Activated T-helper 1 cell treated with Interleukin-2 at 50 U/mL for 16 hours (primary cell): ENCODE results near the gene ARID1B.

ENCODE experiments used
- DNase-seq: peaks from one replicate; pipeline ENCODE4 v3.0.0-alpha.2; 2020; ENCODE audit warnings: low read depth

Gene ARID1B

DNA sequence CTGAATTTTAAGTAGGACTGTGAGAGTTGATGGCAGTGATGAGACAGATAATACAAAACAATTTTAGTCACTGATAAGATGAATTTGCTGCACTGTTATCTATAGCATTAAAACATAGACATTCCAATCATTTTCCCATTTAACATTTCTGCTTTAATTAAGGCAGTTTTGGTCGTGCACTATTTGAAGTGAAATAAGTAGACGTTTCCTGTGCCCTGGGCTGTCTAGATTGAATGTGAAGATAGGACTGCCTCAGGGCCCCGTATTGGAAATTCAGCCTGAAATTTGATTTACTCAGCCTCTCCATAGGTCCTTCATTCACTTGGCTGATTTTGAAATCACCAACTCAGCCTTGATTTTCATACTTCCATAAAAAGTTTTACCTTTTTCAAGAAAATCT is 48.3 kb downstream of the ARID1B start:
- DNase-seq, result no peak

DNA sequence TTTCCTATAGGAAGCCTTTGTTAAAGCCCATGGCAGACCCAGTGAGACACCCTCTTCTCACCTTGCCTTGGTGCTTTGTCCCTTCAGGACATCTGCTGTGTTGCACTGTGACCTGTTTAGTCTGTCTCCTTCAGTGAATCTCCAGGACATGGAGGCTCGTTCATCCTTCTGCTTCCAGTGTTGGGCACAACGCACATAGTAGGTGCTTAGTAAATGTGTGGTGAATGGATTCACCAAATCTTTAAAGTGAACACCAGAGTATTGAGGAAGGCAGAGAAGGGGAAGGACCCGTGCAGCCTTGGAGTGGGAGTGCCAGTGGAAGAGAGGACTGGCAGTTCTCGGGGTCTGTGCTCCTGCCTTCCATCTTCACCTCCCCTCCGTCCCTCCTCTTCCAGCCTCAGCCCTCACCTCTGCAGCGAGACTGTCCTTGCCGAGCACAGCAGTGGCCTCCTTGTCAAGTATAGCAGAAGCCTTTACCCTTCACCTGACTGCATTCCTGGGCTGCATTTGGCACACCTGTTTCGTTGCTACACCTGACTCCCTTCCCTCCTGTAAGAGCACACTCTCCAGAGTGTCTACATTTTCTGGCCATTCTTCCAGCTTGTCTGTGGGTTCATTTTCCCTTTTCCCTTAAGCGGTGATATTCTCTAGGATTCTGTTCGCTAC is 49.2 kb downstream of the ARID1B start:
- no peak for DNase-seq

DNA sequence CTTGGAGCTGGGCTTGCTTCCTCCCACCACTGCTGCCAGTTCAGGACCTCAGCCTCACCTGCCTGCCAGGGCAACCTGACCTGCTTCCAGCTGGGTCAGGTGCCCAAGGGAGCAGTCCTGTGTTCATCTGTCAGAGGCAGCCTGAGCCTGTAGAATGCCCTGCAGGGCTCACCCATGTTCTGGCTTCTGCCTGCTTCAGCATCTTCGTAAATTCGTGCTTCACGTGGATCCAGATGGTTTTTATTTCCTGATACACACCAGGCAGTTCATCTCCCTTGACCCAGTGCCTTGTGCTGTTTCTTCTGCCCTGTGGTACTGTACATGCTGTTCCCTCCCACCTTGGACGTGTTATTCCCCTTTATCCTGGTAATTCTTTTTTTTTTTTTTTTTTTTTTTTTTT is 50.2 kb downstream of the ARID1B start:
- DNase-seq, result no peak

DNA sequence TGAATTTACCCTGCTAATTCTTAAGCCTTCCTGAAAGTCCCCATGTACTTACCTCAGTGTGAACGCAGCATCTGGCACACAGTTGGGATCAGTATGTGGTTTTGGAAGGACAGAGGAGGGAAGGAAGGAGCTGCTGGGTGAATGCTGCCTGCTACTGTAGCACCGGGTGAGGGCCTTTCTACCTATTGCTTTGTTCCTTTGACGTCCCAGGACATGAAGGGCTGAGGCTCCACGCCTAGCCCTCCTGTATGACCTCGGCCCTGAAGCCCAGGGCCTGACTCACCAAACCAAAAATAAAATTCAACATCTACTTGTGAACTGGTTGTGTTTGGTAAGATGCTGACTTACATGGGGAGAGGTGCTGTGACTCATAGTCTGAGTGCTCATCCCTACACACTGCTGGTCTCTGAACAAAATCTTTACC is 51.1 kb downstream of the ARID1B start:
- DNase-seq, result no peak

DNA sequence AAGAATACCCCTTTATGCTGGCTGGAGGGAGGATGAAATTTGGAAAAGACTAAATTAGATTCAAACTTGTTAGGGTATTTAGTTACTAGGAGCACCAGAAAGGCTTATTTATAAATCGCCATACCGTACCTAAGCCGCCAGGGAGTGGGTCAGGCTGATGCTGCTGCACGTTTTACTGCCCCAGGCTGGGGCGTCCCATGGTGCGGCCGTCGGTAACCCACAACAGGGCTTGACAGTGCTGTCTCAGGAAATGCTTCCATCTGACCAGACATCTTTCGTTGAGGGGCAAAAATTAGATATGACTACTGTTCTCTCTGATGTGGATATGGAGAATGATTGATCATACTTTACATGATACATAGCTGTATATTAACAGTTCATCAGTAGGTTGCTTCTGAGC is 52.9 kb downstream of the ARID1B start:
- no peak for DNase-seq

DNA sequence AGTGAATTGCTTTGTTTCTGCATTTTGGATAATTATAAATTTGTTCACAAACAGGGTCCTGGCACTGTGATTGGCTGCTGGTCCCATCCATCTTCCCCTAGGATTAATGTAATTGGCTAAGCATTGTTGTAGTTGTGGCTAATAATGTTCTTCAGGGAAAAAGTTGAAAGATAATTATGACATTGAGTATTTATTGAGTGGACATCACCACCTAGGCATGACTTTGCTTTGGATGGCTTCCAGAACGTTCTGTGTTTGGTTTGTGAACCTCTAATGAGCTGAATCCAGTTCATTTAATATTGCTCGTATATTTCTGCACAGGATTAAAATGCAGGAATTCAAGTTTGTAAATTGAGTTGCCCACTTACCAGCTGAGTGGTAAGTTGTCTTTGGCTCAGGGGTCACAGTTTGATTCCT is 55.1 kb downstream of the ARID1B start:
- DNase-seq, result no peak

DNA sequence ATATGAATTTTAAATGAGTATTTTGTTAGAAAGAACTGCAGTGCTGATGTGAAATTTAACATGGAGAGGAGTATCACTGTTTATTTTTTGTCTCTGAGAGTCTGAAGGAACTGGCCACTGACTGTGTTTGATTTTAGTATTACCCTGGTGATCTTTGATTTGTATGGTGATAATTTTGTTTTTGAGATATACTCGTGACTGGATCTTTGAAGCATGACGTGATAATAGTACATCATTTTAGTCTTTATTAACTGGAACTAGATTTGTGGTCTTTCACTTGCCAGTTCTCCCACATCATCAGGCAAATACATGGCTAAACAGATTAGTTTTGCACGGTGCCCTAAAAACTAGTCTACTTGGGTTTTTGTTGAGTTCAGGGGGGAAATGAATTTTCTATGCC is 55.5 kb downstream of the ARID1B start:
- DNase-seq, result no peak

DNA sequence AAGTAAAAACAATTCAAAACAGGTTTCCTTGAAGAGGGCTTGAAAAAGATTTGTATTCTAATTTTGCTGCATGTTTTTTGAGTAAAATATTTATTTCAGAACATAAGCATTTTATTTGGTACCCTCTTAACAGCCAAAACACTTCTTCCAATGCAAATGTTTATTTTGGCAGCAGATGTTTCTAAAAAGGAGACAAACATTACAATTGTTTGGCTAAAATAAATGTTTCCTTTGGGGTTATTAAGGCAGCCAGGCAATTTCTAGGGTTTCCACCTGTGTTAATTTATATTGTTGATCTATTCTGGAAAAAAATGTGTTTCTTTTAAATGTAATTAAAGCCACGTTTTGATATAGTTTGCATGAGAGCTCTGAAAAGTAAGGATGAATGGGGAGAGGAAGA is 56.6 kb downstream of the ARID1B start:
- DNase-seq, result no peak

DNA sequence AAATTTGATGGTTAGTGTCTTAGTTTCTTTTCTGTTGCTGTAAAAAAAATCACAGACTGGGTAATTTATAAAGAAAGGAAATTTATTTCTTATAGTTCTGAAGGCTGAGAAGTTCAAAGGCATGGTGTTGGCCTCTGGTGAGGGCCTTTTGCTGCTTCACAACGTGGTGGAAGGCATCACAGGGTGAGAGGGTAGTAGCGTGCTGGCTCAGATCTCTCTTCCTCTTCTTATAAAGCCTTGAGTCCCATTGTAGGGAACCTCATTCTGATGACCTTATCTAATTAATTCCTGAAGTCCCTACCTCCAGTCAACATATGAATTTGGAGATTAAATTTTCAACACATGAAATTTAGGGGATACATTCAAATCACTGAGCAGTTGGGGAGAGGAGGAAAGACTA is 62.0 kb downstream of the ARID1B start:
- no peak for DNase-seq

DNA sequence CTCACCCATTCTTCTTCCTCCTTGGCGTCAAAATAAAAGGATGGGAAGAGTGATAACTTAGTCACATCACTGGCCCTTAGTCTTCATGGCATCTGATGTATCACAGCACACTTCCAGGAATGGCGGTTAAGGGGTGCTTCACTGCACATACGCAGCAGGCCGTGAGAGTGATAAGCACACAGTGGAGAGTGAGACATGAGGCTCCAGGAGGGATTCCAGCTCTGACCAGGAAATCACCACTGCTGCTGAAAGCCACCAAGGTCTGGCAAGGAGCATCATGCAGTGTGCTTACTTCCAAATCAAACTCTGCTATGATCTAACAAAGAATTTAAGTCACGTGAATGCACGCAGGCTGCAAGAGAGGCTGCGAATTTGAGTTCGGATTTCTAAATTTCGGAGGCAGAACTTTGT is 62.4 kb downstream of the ARID1B start:
- DNase-seq, result no peak

DNA sequence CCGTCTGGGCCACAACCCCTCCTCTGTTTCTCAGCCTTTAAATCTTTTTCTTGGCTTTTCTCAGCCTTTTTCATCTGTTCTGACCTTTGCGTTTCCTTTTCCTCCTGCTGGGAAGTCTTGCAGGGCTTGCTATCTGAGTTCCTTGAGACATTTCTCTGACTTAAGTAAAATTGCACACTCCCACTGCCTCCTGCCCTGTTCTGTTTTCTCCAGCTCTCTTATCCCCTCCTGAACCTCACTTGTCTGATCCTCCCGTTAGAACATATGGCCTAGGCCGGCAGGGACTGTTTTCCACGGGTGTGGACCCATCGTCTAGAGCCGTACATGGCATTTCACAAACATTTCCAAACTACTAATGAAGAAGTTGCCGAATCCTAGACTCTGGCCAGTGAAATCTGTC is 63.0 kb downstream of the ARID1B start:
- DNase-seq, result no peak

DNA sequence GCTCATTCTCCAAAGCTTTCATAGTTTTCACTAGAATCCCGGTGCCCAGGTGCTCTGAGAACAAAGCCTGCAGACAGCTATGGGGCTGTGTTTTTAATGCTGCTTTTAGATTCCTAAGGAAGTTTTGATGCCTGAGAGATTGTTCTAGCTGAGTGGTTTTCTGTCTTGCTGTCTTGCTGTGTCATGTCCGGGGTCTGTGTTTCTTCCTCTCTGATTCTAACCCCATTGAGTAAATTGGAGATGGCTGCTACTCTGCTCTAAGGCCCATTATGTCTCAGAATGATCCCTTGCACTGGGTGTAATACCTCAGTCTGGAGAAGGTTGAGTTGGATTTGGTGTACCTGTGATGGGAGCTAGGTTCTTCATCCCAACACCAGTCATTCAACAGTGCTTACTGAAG is 63.4 kb downstream of the ARID1B start:
- no peak for DNase-seq

DNA sequence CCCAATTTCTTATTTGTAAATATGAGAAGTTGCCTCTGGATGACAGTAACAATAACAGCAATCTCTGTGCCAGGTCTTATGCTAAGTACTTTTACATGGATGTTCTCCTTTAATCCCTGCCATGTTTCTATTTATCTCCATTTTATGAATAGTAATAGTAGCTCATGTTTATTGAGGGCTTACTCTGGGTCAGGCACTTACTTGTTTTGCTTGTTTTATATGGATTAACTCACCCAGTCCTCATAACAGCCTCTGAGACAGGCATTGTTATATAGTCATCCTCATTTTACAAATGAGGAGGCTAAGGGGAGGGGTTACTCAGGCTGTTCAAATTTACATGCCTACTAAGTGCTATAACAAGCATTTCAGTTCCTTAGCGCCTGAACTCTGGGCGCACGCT is 64.3 kb downstream of the ARID1B start:
- no peak for DNase-seq

DNA sequence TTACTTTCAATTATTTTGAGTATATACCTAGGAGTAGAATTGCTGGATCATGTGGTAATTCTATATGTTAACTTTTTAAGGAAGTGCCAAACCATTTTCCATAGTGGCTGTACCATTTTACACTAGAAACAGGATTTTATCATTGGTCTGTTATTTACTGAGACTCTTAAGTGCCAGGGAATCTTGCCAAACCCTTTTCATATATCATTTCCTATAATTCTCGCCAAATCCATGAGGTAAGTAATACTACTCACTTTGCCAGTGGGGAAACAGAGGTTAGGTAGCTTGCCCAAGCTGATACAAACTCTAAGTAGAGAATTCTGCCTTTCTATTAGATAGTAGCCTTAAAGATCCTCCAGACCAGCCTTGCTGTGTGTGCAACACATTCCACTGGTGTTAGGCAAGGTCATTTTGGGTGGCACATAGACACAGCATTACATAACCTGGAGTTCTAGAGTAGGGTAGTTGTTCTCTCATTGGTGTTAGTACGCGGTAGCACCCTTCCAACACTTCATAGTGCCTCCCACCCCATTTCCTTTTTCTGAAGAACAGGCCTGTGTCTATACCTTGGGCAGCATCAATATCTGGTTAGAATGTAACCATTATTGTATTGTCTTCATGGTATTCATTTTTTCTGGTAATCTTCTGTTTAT is 65.5 kb downstream of the ARID1B start:
- DNase-seq, result no peak

DNA sequence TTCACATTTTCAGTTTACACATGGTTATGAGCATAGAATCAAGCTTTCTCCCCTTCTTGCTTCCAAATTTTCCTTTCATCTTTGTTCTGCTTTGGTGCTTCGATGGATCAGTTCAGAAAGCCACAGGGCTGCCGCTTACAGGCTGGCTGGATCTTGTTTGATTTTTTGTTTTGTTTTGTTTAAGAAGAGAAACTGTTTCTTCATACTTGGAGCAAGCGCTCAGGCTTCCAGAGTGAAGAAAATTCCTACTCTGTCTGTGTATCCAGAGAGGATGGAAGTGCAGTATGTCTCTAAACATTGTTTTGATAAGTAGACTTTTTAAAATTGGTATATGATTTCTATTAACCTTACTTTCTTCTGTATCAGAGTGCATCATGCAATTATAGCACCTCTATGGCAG is 66.9 kb downstream of the ARID1B start:
- DNase-seq, result no peak

DNA sequence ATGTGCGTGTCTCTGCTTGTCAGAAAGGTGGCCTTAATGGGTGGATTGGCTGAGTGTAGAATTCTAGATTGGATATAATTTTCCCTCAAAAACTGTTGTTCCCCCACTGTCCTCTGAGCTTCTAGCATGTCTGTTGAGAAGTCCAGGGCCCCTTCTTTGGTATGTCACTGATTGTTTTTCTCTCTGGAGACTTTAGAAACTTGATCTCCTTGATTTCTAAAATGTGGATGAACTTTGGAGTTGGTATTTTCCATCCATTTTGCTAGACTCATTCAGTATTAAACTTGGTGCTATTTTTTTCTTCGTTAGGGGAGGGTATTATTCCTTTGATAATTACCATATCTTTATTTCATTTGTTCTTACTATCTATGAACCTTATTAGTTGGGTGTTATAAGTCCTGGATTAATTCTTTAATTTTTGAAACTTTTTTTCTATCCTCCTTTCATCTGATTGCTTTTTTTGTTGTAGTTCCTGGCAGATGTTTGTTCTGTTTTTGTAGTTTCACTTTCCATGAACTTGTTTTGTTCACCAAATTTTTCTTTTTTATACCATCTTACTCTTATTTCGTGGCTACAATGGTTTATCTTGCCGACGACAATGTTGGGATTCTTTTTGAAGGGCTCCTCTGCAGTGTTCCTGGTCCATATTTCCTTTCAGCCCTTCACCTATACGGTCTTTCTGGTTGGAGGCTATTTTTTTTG is 68.4 kb downstream of the ARID1B start:
- no peak for DNase-seq

DNA sequence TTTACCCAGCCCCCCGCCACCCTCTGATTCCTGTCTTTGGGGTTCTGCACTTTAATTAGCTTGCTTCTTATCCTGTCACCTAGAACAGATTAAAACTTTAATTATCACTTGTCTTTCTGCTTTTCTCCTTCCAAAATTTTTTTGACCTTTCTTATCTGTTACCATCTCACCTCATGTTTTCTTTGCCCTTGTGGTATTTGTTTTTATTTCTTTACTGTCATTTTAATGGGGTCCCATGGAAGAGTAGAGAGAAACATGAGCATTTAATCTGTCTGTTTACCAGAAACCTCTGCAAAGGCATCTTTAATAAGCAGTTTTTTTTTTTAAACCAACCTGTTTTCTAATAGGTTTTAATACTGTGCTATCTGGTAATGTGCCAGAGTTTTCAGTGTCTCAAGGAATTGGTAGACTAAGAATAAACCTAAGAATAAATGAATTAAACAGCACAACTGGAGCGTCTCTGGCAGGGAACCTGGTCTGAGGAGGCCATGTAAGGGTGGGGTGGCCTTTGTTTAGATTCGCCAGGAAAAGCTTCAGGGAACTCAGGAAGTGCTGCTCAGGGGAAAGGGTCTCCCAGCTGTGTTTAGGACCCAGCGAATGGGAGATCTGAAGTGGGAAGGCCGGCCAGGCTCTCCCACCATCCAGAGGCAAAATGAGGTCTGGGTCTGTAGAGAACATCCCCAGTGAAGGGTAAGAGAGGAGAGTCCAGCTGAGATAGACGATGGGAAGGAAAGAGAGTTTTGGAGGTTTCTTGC is 69.8 kb downstream of the ARID1B start:
- no peak for DNase-seq

DNA sequence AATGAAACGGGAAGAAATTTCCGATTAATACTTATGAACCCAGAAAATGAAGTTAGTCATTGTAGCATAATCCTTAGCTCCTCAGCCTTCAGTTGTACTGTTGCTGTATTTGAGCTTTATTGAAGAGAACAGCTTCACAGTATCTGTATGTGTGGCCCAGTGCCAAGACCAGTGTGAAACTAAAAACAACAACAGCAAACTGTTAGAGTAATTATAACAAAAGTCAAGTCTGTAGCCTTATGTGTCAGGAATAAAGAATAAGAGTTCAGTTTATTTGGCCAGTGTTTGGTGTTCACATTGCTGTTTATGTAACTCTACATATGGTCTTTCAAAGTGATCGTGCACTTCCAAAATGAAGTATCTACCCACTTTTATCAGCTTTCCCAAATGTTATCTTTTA is 70.9 kb downstream of the ARID1B start:
- no peak for DNase-seq

DNA sequence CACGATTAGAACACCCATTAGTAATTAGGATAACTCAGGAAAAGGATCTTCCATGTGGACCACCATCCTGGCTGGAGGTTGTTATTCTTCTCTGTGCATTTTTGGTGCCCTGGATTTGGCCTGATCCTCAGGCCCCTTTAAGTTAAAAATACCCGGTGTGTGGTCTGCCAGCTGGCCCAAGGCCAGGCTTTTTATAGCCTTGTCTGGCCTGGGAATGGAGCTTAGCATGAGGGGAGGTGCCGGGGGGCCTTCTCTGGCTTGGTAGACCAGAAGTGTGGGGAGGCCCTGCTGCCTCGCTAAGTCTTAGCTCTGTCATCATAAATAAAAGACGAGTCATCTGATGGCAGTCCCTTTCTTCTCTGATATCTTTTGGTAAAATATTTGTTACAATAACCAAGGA is 71.4 kb downstream of the ARID1B start:
- no peak for DNase-seq

DNA sequence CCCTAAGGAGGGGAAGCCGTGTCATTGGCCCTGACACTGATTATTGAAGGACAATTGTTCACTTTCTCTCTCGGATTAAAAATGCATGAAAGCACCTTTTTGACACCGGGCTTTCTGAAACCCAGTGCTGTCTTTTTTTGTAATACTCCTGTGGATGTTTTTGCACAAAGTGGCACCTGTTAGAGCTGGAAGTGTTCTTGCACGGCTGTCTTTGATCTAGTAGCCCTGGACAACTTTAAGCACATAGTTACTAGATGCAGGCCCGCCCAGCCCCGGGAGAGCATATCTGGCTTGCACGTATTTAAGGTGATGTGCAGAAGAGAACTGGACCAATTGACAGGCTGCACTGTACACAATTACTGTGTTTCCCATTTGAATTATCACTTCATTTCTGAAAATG is 72.6 kb downstream of the ARID1B start:
- no peak for DNase-seq

DNA sequence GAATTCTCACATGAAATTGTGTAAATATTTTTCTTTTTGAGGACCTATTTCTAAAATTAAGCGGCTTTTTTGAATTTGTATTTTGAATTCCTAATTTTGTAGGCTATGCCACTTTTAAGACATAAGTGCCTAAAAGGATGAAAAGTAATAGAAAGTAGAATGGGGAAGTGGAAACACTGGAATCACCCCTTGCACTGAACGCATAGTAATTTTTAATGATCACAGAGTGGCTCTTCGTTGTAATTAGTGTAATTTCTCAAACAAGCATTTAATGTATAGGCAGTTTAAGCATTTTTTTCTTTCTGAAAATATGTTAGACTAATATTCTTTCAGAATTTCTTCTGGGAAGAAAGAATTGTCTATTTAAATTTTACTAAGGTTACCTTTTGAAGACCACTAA is 73.2 kb downstream of the ARID1B start:
- DNase-seq, result no peak

DNA sequence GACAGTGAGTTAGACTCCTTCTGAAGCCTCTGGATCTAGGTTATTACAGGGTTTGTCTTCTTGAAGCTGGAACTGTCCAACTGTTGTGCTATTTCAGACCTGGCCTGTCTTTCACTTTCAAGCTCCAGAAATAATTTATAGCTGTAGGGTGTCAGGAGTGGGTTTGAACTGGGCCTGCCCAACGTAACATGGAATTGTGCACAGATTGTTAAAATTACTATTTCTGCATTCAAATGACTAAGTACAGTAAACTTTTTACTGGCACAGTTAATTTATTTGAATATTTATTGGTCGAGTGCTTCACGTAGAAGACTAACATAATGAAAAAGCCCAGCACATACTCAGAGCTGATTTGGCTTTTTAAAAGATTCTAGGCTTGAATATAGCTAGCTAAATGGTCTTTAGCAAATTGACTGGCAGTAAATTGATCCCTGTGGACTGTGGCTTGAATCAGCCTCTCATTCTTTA is 74.3 kb downstream of the ARID1B start:
- DNase-seq, result no peak
